ENCODE data around the gene SLC52A1.
"Not testable (repeated sequence)": the region's sequence is repeated elsewhere in the genome, so short reads cannot be mapped to it uniquely, and the experiment has no call there.

The SLC52A1 gene

GRCh38 chr17:5035315-5035714 is at the start of gene SLC52A1:
TSS of gene SLC52A1 (minus strand) at chr17:5035426. CDS start at chr17:5034606, 820 bp downstream.
- no peak for DNase-seq

- no peak for DNase-seq
Observed at GRCh38 chr17:5080591-5080990, 45.4 kb upstream of the SLC52A1 start.

GRCh38 chr17:5078106-5079028 is 43.1 kb upstream of the SLC52A1 start, which contains the start of gene ZFP3:
TSS of gene ZFP3 (plus strand) at chr17:5078467. CDS start at chr17:5091505, 13,038 bp downstream.
- DNase-seq, result peak; percentile 59 to 89

- no peak for DNase-seq
Observed at GRCh38 chr17:5077781-5078105, 42.5 kb upstream of the SLC52A1 start.

GRCh38 chr17:5077275-5077674 is 42.0 kb upstream of the SLC52A1 start:
- DNase-seq, result not testable (repeated sequence)

GRCh38 chr17:5075472-5075871 is 40.2 kb upstream of the SLC52A1 start:
- not testable (repeated sequence) for DNase-seq

GRCh38 chr17:5069724-5070123 is 34.5 kb upstream of the SLC52A1 start:
- DNase-seq, result no peak

- DNase-seq, result no peak
Observed at GRCh38 chr17:5068236-5068635, 33.0 kb upstream of the SLC52A1 start.

- DNase-seq, result no peak
Observed at GRCh38 chr17:5065227-5065744, 30.1 kb upstream of the SLC52A1 start.

GRCh38 chr17:5055543-5055942 is 20.3 kb upstream of the SLC52A1 start:
- DNase-seq, result peak in 1 of 2 experiments; percentile 40

GRCh38 chr17:5050278-5050677 is 15.1 kb upstream of the SLC52A1 start:
- no peak for DNase-seq

- DNase-seq, result no peak
Observed at GRCh38 chr17:5049314-5049841, 14.2 kb upstream of the SLC52A1 start.

GRCh38 chr17:5047446-5047845 is 12.2 kb upstream of the SLC52A1 start:
- DNase-seq, result no peak

- DNase-seq, result no peak
Observed at GRCh38 chr17:5045496-5045895, 10.3 kb upstream of the SLC52A1 start.

- no peak for DNase-seq
Observed at GRCh38 chr17:5044630-5045029, 9.4 kb upstream of the SLC52A1 start.

GRCh38 chr17:5043524-5043923 is 8.3 kb upstream of the SLC52A1 start:
- DNase-seq, result no peak

GRCh38 chr17:5042157-5043022 is 7.2 kb upstream of the SLC52A1 start:
- no peak for DNase-seq

GRCh38 chr17:5034651-5035050 is 575 bp downstream of the SLC52A1 start:
- no peak for DNase-seq

GRCh38 chr17:5034063-5034462 is 1.2 kb downstream of the SLC52A1 start:
- DNase-seq, result no peak

- no peak for DNase-seq
Observed at GRCh38 chr17:5033352-5034015, 1.7 kb downstream of the SLC52A1 start.

- no peak for DNase-seq
Observed at GRCh38 chr17:5032865-5033264, 2.4 kb downstream of the SLC52A1 start.

GRCh38 chr17:5031365-5032082 is 3.7 kb downstream of the SLC52A1 start:
- DNase-seq, result peak; percentile 70 to 81
